GM21529 (cell line): ENCODE data around the gene MAD1L1.

Experiments
- ATAC-seq: cut with Tn5 transposase; IDR thresholded peaks from one replicate; pipeline ENCODE4 v1.9.1; 2021; ENCODE audit not compliant: unreplicated experiment

Gene MAD1L1

GRCh38 chr7:1946025-1946772, 286.5 kb downstream of the MAD1L1 start:
- no peak for ATAC-seq

GRCh38 chr7:1945558-1945957, 287.2 kb downstream of the MAD1L1 start:
- no peak for ATAC-seq

DNA sequence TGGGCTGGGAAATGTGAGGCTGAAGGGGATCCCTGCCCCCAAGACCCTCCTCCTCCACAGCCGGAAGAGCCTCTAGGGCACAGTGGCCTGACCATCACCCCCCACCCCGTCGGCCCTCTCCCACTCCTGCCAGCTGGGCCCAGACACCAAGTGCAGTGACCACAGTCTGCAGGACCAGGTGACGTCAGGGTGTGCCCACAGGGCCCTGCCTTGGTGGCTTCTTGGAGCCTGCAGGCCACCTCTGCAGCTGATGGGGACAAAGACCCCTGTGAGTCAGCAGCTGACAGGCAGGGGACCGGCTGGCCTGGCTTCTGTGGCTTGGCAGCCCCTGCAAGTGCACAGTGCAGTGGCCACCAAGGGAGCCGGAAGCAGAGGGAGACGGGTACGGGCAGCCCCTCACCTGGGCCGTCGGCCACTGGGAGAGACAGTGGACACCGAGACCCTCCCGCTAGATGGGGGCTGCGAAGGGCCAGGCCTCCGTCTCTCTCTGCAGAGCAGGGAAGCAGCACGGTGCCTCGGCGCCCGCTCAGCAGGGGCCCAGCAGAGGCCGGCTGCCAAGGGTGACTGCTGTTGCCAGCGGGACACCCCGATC, 288.0 kb downstream of the MAD1L1 start:
- no peak for ATAC-seq

- ATAC-seq: no peak
These were observed 288.7 kb downstream of the MAD1L1 start for GRCh38 chr7:1943933-1944618.

GRCh38 chr7:1943326-1943725, 289.4 kb downstream of the MAD1L1 start:
- no peak for ATAC-seq

DNA sequence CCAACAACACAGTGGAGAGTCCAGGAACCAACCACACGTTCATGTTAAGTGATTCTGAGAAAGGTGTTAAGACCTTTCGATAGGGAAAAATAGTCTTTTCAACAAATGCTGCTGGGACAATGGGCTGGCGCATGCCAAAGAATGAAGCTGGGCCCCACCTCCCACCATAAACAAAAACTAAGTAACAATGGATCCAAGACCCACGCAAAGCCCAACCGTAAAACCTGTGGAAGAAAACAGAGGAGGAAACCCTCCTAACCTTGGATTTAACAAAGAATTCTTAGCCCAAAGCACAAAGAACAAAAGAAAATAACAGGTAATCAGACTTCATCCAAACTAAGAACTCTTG, 289.8 kb downstream of the MAD1L1 start:
- ATAC-seq: no peak

GRCh38 chr7:1942243-1942940, 290.4 kb downstream of the MAD1L1 start:
- ATAC-seq: no peak

DNA sequence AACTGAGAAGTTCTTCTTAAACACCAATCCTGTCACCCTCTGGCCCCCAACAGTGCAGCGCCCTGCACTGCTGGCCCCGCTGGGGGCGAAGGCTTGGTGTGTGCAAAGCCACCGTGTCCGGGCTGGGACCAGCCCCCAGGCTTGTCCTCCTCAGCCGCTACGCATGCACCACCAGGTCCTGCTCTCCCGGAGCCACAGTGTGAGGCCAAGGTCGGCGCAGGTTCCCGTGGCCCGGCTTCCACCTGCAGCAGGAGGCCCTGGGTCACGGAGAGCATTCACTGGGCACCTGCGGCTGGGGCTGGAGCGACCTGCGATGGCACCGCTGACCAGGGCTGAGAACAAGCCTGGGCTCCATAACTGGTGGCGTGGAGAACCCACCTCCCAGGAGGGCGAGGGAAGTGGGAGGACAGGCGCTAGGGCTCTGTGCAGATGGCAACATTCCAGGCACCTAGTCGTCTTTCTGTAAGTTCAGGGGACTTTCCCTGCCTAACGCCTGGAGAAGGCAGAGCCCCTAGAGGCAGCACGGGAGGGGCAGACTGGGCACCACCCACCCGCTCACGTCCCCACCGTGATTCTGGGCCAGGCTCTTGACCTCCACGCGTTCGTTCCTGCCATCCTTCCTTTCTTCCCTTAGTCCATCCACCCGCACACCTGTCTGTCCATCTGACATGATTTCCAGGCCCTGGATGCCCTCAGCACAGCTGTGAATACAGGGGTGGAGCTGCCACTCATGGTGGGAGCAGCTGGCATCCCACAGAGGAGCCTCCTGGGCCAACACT, 291.1 kb downstream of the MAD1L1 start:
- ATAC-seq: no peak

- peak; percentile 31 for ATAC-seq
These were observed 291.9 kb downstream of the MAD1L1 start for GRCh38 chr7:1940863-1941262.

GRCh38 chr7:1940402-1940786, 292.4 kb downstream of the MAD1L1 start:
- ATAC-seq: peak; percentile 95

DNA sequence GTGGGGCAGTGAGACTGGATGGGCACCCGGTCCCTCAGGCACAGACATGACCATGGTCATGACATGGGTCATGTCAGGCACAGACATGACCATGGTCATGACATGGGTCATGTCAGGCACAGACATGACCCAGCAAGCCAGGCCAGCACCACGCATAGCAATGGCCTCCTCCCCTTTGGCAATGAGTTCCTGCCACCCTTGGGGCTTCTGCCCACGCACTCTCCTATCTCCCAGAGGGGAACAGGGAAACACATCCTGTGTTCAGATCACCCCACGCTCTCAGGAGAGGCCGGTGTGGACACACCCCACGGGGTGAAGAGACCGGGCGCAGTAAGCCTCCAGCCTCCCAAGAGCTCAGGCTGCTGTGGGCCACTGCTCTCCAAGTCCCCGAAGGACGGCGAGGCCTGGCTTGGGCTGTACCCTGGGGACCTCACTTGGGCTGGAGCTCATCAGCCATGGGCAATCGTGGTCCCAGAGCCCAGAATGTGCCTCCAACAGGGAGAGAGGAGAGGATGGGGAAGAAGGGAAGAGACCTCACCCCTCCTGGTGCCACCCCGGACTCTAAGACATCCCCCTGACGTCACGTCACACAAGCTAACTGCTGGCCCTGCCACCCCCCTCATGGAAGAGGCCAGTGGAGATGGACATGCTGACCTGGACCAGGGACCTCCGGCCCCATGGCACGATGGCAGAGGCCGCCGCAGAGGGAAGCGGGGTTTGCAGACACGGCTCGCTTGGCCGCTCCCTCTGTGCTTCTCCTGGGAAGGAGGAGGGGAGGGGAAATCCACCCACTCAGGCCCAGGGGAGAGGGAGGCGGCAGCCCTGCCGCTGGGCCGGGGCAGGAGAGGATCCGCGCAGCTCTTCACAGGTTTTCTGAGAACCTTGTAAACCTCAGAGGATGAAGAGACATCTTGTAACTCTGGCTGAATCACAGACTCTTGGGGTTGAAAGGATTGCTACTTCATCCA, 293.0 kb downstream of the MAD1L1 start:
- ATAC-seq: peak; percentile 26

DNA sequence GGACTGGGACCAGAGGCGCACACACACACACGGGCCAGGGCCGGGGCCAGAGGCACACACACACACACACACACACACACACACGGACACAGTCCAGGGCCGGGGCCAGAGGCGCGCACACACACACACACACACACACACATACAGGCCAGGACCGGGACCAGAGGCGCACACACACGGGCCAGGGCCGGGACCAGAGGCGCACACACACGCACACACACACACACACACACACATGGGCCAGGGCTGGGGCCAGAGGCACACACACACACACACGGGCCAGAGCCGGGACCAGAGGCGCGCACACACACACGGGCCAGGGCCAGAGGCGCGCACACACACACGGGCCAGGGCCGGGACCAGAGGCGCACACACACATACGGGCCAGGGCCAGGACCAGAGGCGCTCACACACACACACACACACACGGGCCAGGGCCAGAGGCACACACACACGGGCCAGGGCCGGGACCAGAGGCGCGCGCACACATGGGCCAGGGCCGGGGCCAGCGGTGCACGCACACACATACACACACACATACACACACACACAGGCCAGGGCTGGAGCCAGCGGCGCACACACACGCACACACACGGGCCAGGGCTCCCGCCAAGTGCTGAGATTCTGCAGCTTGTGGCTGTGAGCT, 293.8 kb downstream of the MAD1L1 start:
- ATAC-seq: no peak

DNA sequence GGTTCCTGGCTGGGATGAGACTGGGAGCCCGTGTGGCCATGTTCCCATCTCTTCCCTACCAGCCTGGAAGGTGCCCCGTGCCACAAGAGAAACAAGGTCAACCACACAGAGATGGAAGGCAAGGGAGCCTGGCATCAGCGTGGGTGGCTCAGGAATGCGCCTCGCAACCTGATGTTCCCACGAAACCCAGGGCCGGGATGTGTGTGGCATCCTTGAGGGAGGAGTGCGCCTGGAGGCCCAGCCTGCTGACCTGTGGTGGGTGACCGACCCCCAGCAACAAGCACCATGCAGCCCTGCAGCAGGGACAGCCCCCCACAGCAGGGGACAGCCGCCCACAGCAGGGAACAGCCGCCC, 295.5 kb downstream of the MAD1L1 start:
- no peak for ATAC-seq

GRCh38 chr7:1936531-1937251, 296.1 kb downstream of the MAD1L1 start:
- ATAC-seq: no peak

- ATAC-seq: no peak
These were observed 296.8 kb downstream of the MAD1L1 start for GRCh38 chr7:1936006-1936310.

DNA sequence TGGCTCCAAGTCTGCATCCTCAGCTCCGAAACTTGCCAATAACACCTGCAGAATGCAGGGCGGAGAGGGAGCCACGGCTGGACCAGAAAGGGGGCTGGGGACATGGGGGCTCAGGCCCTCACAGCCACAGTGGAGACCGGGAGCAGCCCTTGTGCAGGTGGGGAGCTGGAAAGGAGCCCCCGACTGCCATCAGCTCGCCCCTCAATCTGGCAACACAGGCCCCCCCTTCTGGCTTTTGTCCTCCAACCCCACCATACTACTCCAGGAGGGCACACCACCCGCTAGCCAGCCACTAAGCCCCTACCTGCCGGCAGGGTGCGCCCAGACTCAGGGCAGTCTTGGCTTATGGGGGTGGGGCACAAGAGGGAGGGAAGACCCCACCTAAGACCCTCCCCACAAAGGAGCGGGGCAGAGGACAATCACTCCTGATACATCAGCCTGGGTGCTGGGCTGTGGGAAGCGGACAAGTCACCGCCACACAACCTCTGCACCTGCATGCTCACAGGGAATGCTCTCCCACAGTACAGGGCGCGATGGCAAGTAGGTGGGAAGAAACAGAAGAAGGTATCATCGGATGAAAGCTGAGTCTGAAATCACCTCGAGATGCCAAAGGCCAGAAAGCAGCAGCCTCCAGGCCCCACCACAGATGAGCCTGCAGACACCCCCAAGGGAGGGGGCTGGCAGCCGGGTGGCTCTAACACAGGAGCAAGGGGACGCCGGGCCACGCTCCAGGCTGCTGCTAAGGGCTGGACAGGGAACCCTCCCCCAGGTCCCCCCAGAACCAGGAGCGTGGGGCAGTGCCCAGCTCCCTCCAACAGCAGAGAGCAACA, 297.4 kb downstream of the MAD1L1 start:
- no peak for ATAC-seq

DNA sequence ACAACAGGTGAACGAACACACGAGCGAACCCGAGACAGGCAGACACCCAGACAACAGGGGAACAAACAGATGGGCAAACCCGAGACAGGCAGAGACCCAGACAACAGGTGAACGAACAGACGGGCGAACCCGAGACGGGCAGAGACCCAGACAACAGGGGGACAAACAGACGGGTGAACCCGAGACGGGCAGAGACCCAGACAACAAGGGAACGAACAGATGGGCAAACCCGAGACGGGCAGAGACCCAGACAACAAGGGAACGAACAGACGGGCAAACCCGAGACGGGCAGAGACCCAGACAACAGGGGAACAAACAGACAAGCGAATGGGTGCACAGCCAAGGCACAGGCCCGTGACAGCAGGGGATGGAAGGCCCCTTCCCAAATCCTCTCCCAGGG, 298.0 kb downstream of the MAD1L1 start:
- no peak for ATAC-seq

- ATAC-seq: no peak
These were observed 298.7 kb downstream of the MAD1L1 start for GRCh38 chr7:1934017-1934416.
